RWPE2 (cell line): ENCODE data around the gene RYK.

Source experiments
- ATAC-seq: fragments of 200-7000 bp; cut with Tn5 transposase; 3 replicates; pipeline ENCODE4 v1.9.1; 2021; ENCODE audit warnings: low read depth
- DNase-seq: peaks from one replicate; pipeline ENCODE4 v3.0.0-alpha.2; 2020; ENCODE audit warnings: low spot score
- H3K27ac ChIP-seq: fragments of 450-650 bp; 2 replicates; pipeline ENCODE4 v1.5.1; 2017; ENCODE audit warnings: mild to moderate bottlenecking; ENCODE audit not compliant: poor library complexity, severe bottlenecking
- H3K27me3 ChIP-seq: fragments of 250-450 bp; sonication (Bioruptor Pico); 2 replicates; pipeline ENCODE4 v1.5.1; 2021; ENCODE audit warnings: mild to moderate bottlenecking, moderate library complexity; ENCODE audit not compliant: insufficient read depth, poor library complexity, severe bottlenecking
- H3K36me3 ChIP-seq: fragments of 250-450 bp; sonication (Bioruptor Pico); 2 replicates; pipeline ENCODE4 v1.5.1; 2020; ENCODE audit warnings: low read depth, mild to moderate bottlenecking, moderate library complexity
- H3K4me1 ChIP-seq: fragments of 250-450 bp; sonication (Bioruptor Pico); 2 replicates; pipeline ENCODE4 v1.5.1; 2021; ENCODE audit warnings: mild to moderate bottlenecking, moderate library complexity; ENCODE audit not compliant: insufficient read depth, poor library complexity, severe bottlenecking
- H3K4me3 ChIP-seq: fragments of 250-450 bp; sonication (Bioruptor Pico); 2 replicates; pipeline ENCODE4 v1.5.1; 2021; ENCODE audit warnings: mild to moderate bottlenecking, moderate library complexity; ENCODE audit not compliant: severe bottlenecking
- H3K9me3 ChIP-seq: fragments of 250-450 bp; sonication (Bioruptor Pico); 2 replicates; pipeline ENCODE4 v1.5.1; 2021; ENCODE audit warnings: mild to moderate bottlenecking, moderate library complexity; ENCODE audit not compliant: severe bottlenecking
- TF ChIP-seq, protein P1 (sequence below): fragments of 450-650 bp; IDR thresholded peaks from one replicate; pipeline ENCODE4 v1.5.1; 2017; ENCODE audit warnings: mild to moderate bottlenecking, moderate library complexity; ENCODE audit not compliant: poor library complexity, severe bottlenecking

RYK gene

DNA sequence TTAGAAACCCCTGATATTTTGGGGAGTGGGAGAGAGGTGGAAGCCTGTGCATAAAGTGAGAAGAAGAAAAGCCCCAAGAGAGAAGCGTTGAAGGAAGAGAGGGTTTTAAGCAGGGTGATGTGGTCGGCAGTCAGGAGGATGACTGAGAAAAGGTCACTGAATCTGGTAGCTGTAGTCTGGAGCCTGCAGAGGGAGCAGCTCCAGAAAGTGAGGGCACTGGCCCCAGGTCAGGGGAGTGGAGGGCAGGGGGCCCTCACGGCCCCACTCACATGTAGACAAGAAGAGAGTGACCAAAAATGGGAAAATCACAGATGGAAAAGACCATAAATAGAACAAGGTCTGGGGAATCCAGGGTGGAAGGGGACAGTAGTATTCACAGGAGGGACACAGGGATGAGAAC lies 105.5 kb downstream of the RYK start:
- ATAC-seq = 0 out of 3 replicates have a peak, but pooled peaks have one; percentile 30
- Histone ChIP-seq H3K36me3 (no peaks in the 10 kb centered on the region), H3K27ac (no peak overlapping the region), H3K4me1 (no peaks in the 10 kb centered on the region), H3K9me3 (no peaks in the 10 kb centered on the region), H3K27me3 (no peaks in the 10 kb centered on the region), H3K4me3 (no peak overlapping the region)
- no peak for DNase-seq
- TF ChIP-seq, protein P1, sequence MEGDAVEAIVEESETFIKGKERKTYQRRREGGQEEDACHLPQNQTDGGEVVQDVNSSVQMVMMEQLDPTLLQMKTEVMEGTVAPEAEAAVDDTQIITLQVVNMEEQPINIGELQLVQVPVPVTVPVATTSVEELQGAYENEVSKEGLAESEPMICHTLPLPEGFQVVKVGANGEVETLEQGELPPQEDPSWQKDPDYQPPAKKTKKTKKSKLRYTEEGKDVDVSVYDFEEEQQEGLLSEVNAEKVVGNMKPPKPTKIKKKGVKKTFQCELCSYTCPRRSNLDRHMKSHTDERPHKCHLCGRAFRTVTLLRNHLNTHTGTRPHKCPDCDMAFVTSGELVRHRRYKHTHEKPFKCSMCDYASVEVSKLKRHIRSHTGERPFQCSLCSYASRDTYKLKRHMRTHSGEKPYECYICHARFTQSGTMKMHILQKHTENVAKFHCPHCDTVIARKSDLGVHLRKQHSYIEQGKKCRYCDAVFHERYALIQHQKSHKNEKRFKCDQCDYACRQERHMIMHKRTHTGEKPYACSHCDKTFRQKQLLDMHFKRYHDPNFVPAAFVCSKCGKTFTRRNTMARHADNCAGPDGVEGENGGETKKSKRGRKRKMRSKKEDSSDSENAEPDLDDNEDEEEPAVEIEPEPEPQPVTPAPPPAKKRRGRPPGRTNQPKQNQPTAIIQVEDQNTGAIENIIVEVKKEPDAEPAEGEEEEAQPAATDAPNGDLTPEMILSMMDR = no peak

DNA sequence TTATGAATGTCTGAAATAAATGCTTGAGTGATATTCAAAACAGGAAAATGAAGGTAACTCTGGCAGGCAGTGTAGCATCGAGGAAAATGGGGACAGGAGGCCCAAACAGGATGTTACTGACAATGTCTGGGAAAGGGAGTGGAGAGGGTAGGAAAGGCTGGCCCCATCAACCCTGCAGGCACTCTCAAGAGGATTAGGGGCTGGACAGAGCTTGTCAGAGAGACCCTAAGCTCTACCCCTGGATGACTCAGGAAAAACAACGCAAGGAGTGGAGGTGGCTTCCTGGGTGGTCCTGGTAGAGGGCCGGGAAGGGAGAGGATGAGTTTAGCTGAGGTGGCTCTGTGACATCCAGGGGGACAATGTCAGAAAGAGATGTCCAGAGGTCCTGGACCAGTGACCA lies 106.0 kb downstream of the RYK start:
- DNase-seq (no peak), ATAC-seq (no peak)
- TF ChIP-seq, protein P1 = no peak
- Histone ChIP-seq H3K4me3 (no peak overlapping the region), H3K27ac (no peak overlapping the region), H3K27me3 (no peaks in the 10 kb centered on the region), H3K9me3 (no peaks in the 10 kb centered on the region), H3K4me1 (no peaks in the 10 kb centered on the region), H3K36me3 (no peaks in the 10 kb centered on the region)

DNA sequence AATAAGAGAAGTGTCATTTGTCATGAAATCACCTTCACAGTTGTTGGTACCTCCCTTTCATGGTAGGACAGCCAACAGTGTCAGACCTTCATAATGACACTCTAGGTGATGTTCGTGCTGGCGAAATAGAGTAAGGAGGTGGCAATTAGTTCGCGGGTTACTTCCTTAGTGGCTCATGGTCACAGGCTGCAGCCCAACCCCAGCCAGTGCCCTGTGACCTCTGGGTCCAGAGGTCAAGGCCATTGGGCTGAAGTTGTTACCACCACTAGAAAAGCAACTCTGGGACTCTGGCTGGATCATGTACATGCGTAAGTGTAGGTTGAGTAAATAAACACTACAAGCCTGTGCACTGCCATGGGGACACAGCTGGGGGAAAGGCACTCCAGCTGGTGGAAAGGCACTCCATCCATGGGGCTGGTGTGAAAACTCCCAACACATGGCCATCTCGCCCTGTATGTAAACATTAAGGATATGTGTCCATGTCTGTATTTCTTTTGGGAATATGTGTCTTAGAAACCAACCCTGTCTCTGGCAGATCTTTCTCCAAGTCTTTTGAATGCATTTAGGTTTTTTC lies 106.7 kb downstream of the RYK start:
- Histone ChIP-seq H3K36me3 (no peaks in the 10 kb centered on the region), H3K4me1 (no peaks in the 10 kb centered on the region), H3K27ac (no peak overlapping the region), H3K27me3 (no peaks in the 10 kb centered on the region), H3K4me3 (no peak overlapping the region), H3K9me3 (no peaks in the 10 kb centered on the region)
- DNase-seq = no peak
- no peak for ATAC-seq
- TF ChIP-seq, protein P1 = no peak

DNA sequence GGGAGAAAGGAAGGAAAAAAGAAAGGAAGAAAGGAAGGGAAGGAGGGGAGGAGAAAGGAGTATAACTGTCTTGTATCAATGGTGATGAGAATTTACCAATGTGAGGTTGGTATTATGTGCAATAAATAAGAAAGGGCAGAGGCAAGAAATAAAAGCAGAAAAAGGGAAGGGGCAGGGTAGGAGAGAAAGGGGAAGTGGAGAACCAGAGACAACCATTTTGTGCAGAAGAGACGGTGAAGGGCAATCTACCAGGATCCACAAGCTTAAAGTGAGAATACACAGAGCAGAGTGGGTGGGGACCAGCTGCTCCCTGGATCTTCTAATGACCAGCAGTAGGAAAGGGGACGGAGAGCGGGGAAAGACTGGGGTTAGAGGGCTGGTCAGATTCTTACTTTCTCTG lies 114.1 kb downstream of the RYK start:
- H3K36me3 ChIP-seq = no peaks in the 10 kb centered on the region
- no peak for DNase-seq
- no peaks in the 10 kb centered on the region for H3K9me3 ChIP-seq
- TF ChIP-seq, protein P1 = no peak
- H3K27me3 ChIP-seq = no peaks in the 10 kb centered on the region
- no peak overlapping the region for H3K27ac ChIP-seq
- H3K4me3 ChIP-seq = no peak overlapping the region
- H3K4me1 ChIP-seq = no peaks in the 10 kb centered on the region
- no peak for ATAC-seq

DNA sequence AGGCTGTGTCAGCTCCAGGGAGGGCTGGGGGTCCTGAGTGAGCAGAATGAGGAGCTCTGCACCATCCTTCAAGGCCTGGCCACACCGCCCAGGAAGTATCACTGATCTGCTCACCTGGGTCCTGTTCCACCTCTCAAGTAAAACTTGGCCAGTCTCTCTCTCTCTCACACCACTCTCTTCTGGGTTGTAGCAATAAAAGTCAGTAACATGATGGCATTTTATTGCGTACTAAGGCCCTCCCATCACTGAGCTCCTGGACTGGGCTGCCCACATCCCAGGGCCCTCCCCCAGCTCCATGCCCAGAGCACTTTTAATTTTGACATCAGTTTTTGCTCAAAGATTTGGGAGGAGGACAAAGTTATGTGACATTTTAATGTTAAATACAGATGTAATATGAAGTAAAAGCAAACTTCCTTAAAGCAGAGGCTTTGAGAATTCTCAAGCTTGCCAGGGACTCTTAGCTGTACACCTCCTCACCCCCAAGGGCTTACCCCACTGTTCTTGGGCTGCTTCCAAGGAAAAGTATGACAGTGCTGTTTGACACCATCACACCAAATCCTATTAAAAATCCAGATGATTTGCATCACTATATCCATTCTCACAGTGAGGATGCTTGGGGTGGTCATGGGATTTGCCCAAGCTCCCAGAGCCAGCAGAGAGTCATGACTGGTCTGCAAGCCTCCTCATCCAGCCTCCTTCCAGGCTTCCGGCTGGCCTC lies 115.8 kb downstream of the RYK start:
- Histone ChIP-seq H3K27ac (no peak overlapping the region), H3K4me3 (no peak overlapping the region), H3K36me3 (no peaks in the 10 kb centered on the region), H3K4me1 (no peaks in the 10 kb centered on the region), H3K27me3 (no peaks in the 10 kb centered on the region), H3K9me3 (no peaks in the 10 kb centered on the region)
- no peak for ATAC-seq
- DNase-seq = no peak
- TF ChIP-seq, protein P1 = no peak
